PC-3 (cell line): Measurements from ENCODE around the gene UGT1A3.

Source experiments
- EZH2 ChIP-seq: fragments of 300-600 bp; sonication (generic); IDR thresholded peaks from one replicate; pipeline ENCODE4 v1.6.1; 2017; ENCODE audit warnings: antibody characterized with exemption, mild to moderate bottlenecking, low read length; ENCODE audit not compliant: unreplicated experiment
- EZH2phosphoT487 ChIP-seq: fragments of 300-600 bp; sonication (generic); IDR thresholded peaks from 2 replicates; pipeline ENCODE4 v1.6.1; 2018; ENCODE audit warnings: mild to moderate bottlenecking, antibody characterized with exemption, low read length, borderline replicate concordance

DNA sequence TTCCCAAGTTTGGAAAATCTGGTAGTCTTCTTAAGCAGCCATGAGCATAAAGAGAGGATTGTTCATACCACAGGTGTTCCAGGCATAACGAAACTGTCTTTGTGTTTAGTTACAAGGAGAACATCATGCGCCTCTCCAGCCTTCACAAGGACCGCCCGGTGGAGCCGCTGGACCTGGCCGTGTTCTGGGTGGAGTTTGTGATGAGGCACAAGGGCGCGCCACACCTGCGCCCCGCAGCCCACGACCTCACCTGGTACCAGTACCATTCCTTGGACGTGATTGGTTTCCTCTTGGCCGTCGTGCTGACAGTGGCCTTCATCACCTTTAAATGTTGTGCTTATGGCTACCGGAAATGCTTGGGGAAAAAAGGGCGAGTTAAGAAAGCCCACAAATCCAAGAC is 43.3 kb downstream of the UGT1A3 start:
- TF ChIP-seq EZH2 (no peak), EZH2phosphoT487 (no peak)
